Mesenteric fat pad (tissue), 1 donor: ENCODE data around the gene YTHDF1. TPM values are rescaled to one million over a fixed set of nuclear protein-coding genes. Genes with fewer than 3 reads are reported as not detected.
"Not testable (repeated sequence)": the region's sequence is repeated elsewhere in the genome, so short reads cannot be mapped to it uniquely, and the experiment has no call there.

Source experiments
- DNase-seq: peaks from one replicate; pipeline ENCODE4 v3.0.0-alpha.2; 2020; ENCODE audit warnings: low spot score
- total RNA-seq: library from RNA; stranded (reverse); fragmentation: NEBNext Ultra II Directional; extraction: Animal tissue kit (Norgen Biotek cat#: 25700); gene quantifications from one replicate; pipeline ENCODE4 v1.2.1, GENCODE V29; 2021
- donor health status: DM: yes; HTN: yes; CAD: no.

The YTHDF1 gene
- total RNA-seq, 1 donor from 2014 or later, result 33.6 TPM

GRCh38 chr20:63228806-63229205, 12.9 kb upstream of the YTHDF1 start:
- DNase-seq, result no peak

GRCh38 chr20:63227260-63227659, 11.3 kb upstream of the YTHDF1 start:
- DNase-seq, result no peak

- DNase-seq, result no peak
Measured at GRCh38 chr20:63226042-63226943, 10.4 kb upstream of the YTHDF1 start.

GRCh38 chr20:63225082-63225454, 9.1 kb upstream of the YTHDF1 start:
- DNase-seq, result no peak

- no peak for DNase-seq
Measured at GRCh38 chr20:63224412-63225081, 8.6 kb upstream of the YTHDF1 start.

GRCh38 chr20:63223826-63224207, 7.9 kb upstream of the YTHDF1 start:
- DNase-seq, result no peak

- DNase-seq, result no peak
Measured at GRCh38 chr20:63223121-63223825, 7.3 kb upstream of the YTHDF1 start.

GRCh38 chr20:63222541-63222940, 6.6 kb upstream of the YTHDF1 start:
- DNase-seq, result no peak

- DNase-seq, result not testable (repeated sequence)
Measured at GRCh38 chr20:63221400-63222053, 5.6 kb upstream of the YTHDF1 start.

GRCh38 chr20:63220696-63221399, 4.9 kb upstream of the YTHDF1 start:
- DNase-seq, result no peak

- DNase-seq, result no peak
Measured at GRCh38 chr20:63219866-63220521, 4.1 kb upstream of the YTHDF1 start.

- no peak for DNase-seq
Measured at GRCh38 chr20:63219447-63219821, 3.5 kb upstream of the YTHDF1 start.

GRCh38 chr20:63218701-63219446, 2.9 kb upstream of the YTHDF1 start:
- no peak for DNase-seq

- no peak for DNase-seq
Measured at GRCh38 chr20:63217706-63218105, 1.8 kb upstream of the YTHDF1 start.

GRCh38 chr20:63216849-63217471, 1.0 kb upstream of the YTHDF1 start:
- DNase-seq, result no peak

GRCh38 chr20:63215101-63216040, 560 bp downstream of the YTHDF1 start:
- DNase-seq, result no peak

- no peak for DNase-seq
Measured at GRCh38 chr20:63214514-63214913, 1.4 kb downstream of the YTHDF1 start.

GRCh38 chr20:63212792-63213191, 3.1 kb downstream of the YTHDF1 start:
- no peak for DNase-seq
